IPS DF 6.9 (cell line): Measurements from ENCODE around the gene RGS7.
"Not testable (repeated sequence)": the region's sequence is repeated elsewhere in the genome, so short reads cannot be mapped to it uniquely, and the experiment has no call there.

Experiments
- DNase-seq: peaks from one replicate; pipeline ENCODE4 v3.0.0-alpha.2; 2013; ENCODE audit warnings: low read depth, low spot score
- H3K27ac ChIP-seq: one replicate; pipeline ENCODE4 v1.5.1; 2013; ENCODE audit warnings: low read length, control low read depth
- H3K27me3 ChIP-seq: 2 replicates; pipeline ENCODE4 v1.6.1; 2013; ENCODE audit warnings: mild to moderate bottlenecking, low read length; ENCODE audit not compliant: control insufficient read depth, insufficient read depth
- H3K36me3 ChIP-seq: 2 replicates; pipeline ENCODE4 v1.6.1; 2013; ENCODE audit warnings: low read length; ENCODE audit not compliant: control insufficient read depth, insufficient read depth
- H3K4me1 ChIP-seq: 2 replicates; pipeline ENCODE4 v1.6.1; 2013; ENCODE audit warnings: low read length; ENCODE audit not compliant: control insufficient read depth, insufficient read depth
- H3K4me3 ChIP-seq: 2 replicates; pipeline ENCODE4 v1.5.1; 2013; ENCODE audit warnings: mild to moderate bottlenecking, low read length
- H3K9me3 ChIP-seq: 2 replicates; pipeline ENCODE4 v1.6.1; 2013; ENCODE audit warnings: low read length, inconsistent platforms; ENCODE audit not compliant: control insufficient read depth, insufficient read depth
- WGBS: extraction: QIAGEN DNeasy Blood & Tissue Kit; methylation state at CpG from one replicate; pipeline ENCODE4 v1.1.7; 2013; ENCODE audit warnings: mixed read lengths, missing lambda C conversion rate; ENCODE audit not compliant: insufficient read length, insufficient coverage; 5-methylcytosine and 5-hydroxymethylcytosine counted together

RGS7 gene

GRCh38 chr1:241096982-241097381, 260.0 kb downstream of the RGS7 start:
- WGBS = no CpG with 5 or more reads among the region's 4 CpGs
- Histone ChIP-seq H3K27ac (no peak overlapping the region), H3K36me3 (no peaks in the 10 kb centered on the region)

GRCh38 chr1:241095847-241096246, 261.2 kb downstream of the RGS7 start:
- no peak overlapping the region for H3K27ac ChIP-seq
- H3K4me3 ChIP-seq = no peak overlapping the region
- WGBS = no CpG with 5 or more reads among the region's 6 CpGs
- H3K9me3 ChIP-seq = no peaks in the 10 kb centered on the region
- no peaks in the 10 kb centered on the region for H3K36me3 ChIP-seq
- no peaks in the 10 kb centered on the region for H3K27me3 ChIP-seq
- no peak for DNase-seq
- 0 out of 2 replicates have a peak, but pooled peaks cover 1% of the 10 kb centered on the region for H3K4me1 ChIP-seq

More at GRCh38 chr1:241096982-241097381, 260.0 kb downstream of the RGS7 start:
- DNase-seq = no peak
- Histone ChIP-seq H3K9me3 (no peaks in the 10 kb centered on the region), H3K4me3 (no peak overlapping the region), H3K27me3 (no peaks in the 10 kb centered on the region), H3K4me1 (0 out of 2 replicates have a peak, but pooled peaks cover 1% of the 10 kb centered on the region)

GRCh38 chr1:241090798-241091197, 266.2 kb downstream of the RGS7 start:
- Histone ChIP-seq H3K36me3 (no peaks in the 10 kb centered on the region), H3K27ac (no peak overlapping the region), H3K4me1 (no peaks in the 10 kb centered on the region), H3K27me3 (no peaks in the 10 kb centered on the region), H3K9me3 (no peaks in the 10 kb centered on the region), H3K4me3 (no peak overlapping the region)
- WGBS = no CpG with 5 or more reads among the region's 3 CpGs
- no peak for DNase-seq

- not testable (repeated sequence) for H3K4me3 ChIP-seq, H3K27ac ChIP-seq, H3K36me3 ChIP-seq, H3K4me1 ChIP-seq, H3K9me3 ChIP-seq, DNase-seq, H3K27me3 ChIP-seq
- WGBS = no CpG with 5 or more reads among the region's 1 CpG
Observed at GRCh38 chr1:241089066-241089465, 267.9 kb downstream of the RGS7 start.

- H3K27ac ChIP-seq, DNase-seq, H3K4me1 ChIP-seq, H3K9me3 ChIP-seq, H3K4me3 ChIP-seq, H3K36me3 ChIP-seq, H3K27me3 ChIP-seq: not testable (repeated sequence)
- no CpG with 5 or more reads among the region's 2 CpGs for WGBS
Observed at GRCh38 chr1:241088075-241088474, 268.9 kb downstream of the RGS7 start.

- Histone ChIP-seq H3K4me3 (no peak overlapping the region), H3K36me3 (no peaks in the 10 kb centered on the region), H3K4me1 (no peaks in the 10 kb centered on the region), H3K27me3 (no peaks in the 10 kb centered on the region), H3K27ac (no peak overlapping the region), H3K9me3 (no peaks in the 10 kb centered on the region)
- DNase-seq = no peak
- WGBS = no CpG with 5 or more reads among the region's 6 CpGs
Observed at GRCh38 chr1:241086686-241087085, 270.3 kb downstream of the RGS7 start.

GRCh38 chr1:241083285-241083684, 273.7 kb downstream of the RGS7 start:
- Histone ChIP-seq H3K27ac (no peak overlapping the region), H3K4me3 (no peak overlapping the region), H3K9me3 (no peaks in the 10 kb centered on the region), H3K27me3 (no peaks in the 10 kb centered on the region), H3K36me3 (no peaks in the 10 kb centered on the region), H3K4me1 (no peaks in the 10 kb centered on the region)
- DNase-seq = no peak
- WGBS = no CpG with 5 or more reads among the region's 3 CpGs

- no peak overlapping the region for H3K4me3 ChIP-seq
- no peaks in the 10 kb centered on the region for H3K36me3 ChIP-seq
- H3K4me1 ChIP-seq = no peaks in the 10 kb centered on the region
- H3K27me3 ChIP-seq = no peaks in the 10 kb centered on the region
- no peak for DNase-seq
- no CpG with 5 or more reads among the region's 2 CpGs for WGBS
- H3K27ac ChIP-seq = no peak overlapping the region
- H3K9me3 ChIP-seq = no peaks in the 10 kb centered on the region
Observed at GRCh38 chr1:241081473-241081872, 275.5 kb downstream of the RGS7 start.

- Histone ChIP-seq H3K36me3 (no peaks in the 10 kb centered on the region), H3K27ac (no peak overlapping the region), H3K4me3 (no peak overlapping the region), H3K4me1 (no peaks in the 10 kb centered on the region), H3K9me3 (no peaks in the 10 kb centered on the region), H3K27me3 (no peaks in the 10 kb centered on the region)
- no CpG with 5 or more reads among the region's 1 CpG for WGBS
- no peak for DNase-seq
Observed at GRCh38 chr1:241079459-241079858, 277.5 kb downstream of the RGS7 start.

GRCh38 chr1:241079047-241079446, 278.0 kb downstream of the RGS7 start:
- H3K4me1 ChIP-seq = no peaks in the 10 kb centered on the region
- H3K9me3 ChIP-seq = no peaks in the 10 kb centered on the region
- no peak overlapping the region for H3K4me3 ChIP-seq
- H3K36me3 ChIP-seq = no peaks in the 10 kb centered on the region
- no CpG with 5 or more reads among the region's 8 CpGs for WGBS
- H3K27ac ChIP-seq = no peak overlapping the region
- H3K27me3 ChIP-seq = no peaks in the 10 kb centered on the region
- no peak for DNase-seq

GRCh38 chr1:241077386-241078147, 279.4 kb downstream of the RGS7 start:
- no peaks in the 10 kb centered on the region for H3K36me3 ChIP-seq
- WGBS = no CpG with 5 or more reads among the region's 11 CpGs
- no peaks in the 10 kb centered on the region for H3K9me3 ChIP-seq
- no peaks in the 10 kb centered on the region for H3K4me1 ChIP-seq
- H3K27me3 ChIP-seq = no peaks in the 10 kb centered on the region
- H3K4me3 ChIP-seq = no peak overlapping the region
- no peak overlapping the region for H3K27ac ChIP-seq
- no peak for DNase-seq
